ENCODE results near the gene PDIA4. TPM values are rescaled to one million over a fixed set of nuclear protein-coding genes. Genes with fewer than 3 reads are reported as not detected.

PDIA4 gene
- total RNA-seq, 4 donors from 2014 or later, result 33.2 to 58.1 (median 42.8) TPM

DNA sequence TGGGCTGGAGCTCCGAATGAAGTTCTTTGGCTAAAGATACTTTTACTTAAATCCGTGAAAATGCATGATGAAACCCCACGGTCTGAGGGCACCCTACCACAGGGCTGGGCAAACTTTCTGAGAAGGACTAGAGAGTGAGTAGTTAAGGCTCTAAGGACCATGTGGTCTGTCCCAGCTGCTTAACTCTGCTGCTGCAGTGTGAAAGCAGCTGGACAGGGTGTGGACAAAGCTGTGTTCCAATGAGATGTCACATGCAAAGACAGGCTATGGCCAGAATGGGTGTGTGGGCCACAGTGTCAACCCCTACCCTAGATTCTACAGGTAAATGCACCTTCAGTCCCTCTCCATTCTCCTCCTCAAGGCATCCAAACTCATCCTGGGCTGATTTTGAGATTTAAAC, 18.8 kb downstream of the PDIA4 start:
- Histone ChIP-seq H3K9me3 (no peaks in the 10 kb centered on the region), H3K4me1 (peaks cover 0 to 9% (median 7%) of the 10 kb centered on the region in 4 donors), H3K36me3 (peaks cover 36 to 96% (median 89%) of the 10 kb centered on the region in 4 donors), H3K27ac (replicated peaks in 1 of 4) (no peak overlapping the region), H3K27me3 (no peaks in the 10 kb centered on the region), H3K4me3 (no peak overlapping the region)
- no peak for DNase-seq (ENCODE audit: extremely low spot score)
- no peak for TF ChIP-seq CTCF (IDR thresholded peaks at IDR 0.05)
- TF ChIP-seq POLR2A (IDR thresholded peaks at IDR 0.05; ENCODE audit: low read depth), result no peak
- TF ChIP-seq POLR2AphosphoS5 (IDR thresholded peaks at IDR 0.05), result no peak
- TF ChIP-seq EP300 (IDR thresholded peaks at IDR 0.05), result no peak
- 84% methylated on average over 3 of the region's 3 CpGs for WGBS
- intact Hi-C loops (cut with DNase I), result no loop called here

DNA sequence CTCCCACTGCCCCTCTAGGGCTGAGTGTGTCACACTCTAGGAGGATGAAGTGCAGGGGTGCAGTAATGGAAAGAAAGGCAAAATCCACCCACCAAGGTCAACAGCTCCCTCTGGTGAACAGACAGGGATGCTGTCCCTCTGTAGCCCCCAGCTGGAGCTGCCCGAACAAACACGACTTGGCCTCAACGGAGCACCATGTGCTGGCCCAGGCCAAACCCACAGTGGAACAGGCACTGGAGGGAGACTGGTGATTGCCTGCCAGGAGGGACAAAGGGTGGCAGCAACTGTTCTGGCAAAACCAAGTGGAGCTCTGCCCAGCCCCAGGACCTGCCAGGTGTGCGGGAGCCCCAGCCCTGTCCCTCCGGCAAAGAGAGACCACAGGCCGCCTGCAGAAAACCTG, 20.7 kb downstream of the PDIA4 start:
- intact Hi-C loops (cut with DNase I), result loop anchor here (2.0 kb wide), 1 partner anchor 83 kb away; the partner anchor contains the start of gene ZNF786
- peaks cover 0 to 10% (median 8%) of the 10 kb centered on the region in 4 donors for H3K4me1 ChIP-seq
- H3K27me3 ChIP-seq, result no peaks in the 10 kb centered on the region
- no peaks in the 10 kb centered on the region for H3K9me3 ChIP-seq
- peaks cover 34 to 96% (median 88%) of the 10 kb centered on the region in 4 donors for H3K36me3 ChIP-seq
- 100% methylated on average over 3 of the region's 6 CpGs for WGBS
- no peak for DNase-seq (ENCODE audit: extremely low spot score)
- no peak overlapping the region for H3K4me3 ChIP-seq
- no peak overlapping the region for H3K27ac ChIP-seq (replicated peaks in 1 of 4)
- no peak for TF ChIP-seq POLR2A (IDR thresholded peaks at IDR 0.05; ENCODE audit: low read depth)
- TF ChIP-seq POLR2AphosphoS5 (IDR thresholded peaks at IDR 0.05), result no peak
- no peak for TF ChIP-seq CTCF (IDR thresholded peaks at IDR 0.05)
- no peak for TF ChIP-seq EP300 (IDR thresholded peaks at IDR 0.05)

DNA sequence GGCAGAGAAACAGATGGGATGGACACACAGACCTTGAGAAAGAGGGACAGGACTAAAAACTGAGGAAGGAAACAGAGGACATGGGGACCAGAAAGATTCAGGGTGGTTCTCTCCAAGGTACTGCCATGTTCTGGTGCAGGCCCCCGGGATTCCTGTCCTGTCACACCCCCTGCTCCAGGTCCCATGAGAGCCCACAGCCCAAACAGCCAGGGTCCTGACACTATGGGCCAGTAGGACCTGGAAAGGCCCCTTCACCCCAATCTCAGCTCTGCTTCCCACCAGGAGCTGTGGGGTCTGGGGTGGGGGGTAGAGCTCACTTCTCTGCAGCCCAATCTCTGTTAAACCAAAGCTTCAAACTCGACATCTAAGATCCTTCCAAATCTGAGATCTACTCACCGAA, 21.2 kb downstream of the PDIA4 start:
- TF ChIP-seq CTCF (IDR thresholded peaks at IDR 0.05) (no peak), EP300 (IDR thresholded peaks at IDR 0.05) (no peak), POLR2A (IDR thresholded peaks at IDR 0.05; ENCODE audit: low read depth) (no peak), POLR2AphosphoS5 (IDR thresholded peaks at IDR 0.05) (no peak)
- H3K36me3 ChIP-seq, result peaks cover 33 to 96% (median 86%) of the 10 kb centered on the region in 4 donors
- H3K27ac ChIP-seq (replicated peaks in 1 of 4), result no peak overlapping the region
- WGBS, result 95% methylated on average over 3 of the region's 3 CpGs
- no peak overlapping the region for H3K4me3 ChIP-seq
- no peaks in the 10 kb centered on the region for H3K27me3 ChIP-seq
- H3K9me3 ChIP-seq, result no peaks in the 10 kb centered on the region
- intact Hi-C loops (cut with DNase I), result loop anchor here (2.0 kb wide), 1 partner anchor 84 kb away; the partner anchor contains the start of gene ZNF786
- peaks cover 0 to 10% (median 8%) of the 10 kb centered on the region in 4 donors for H3K4me1 ChIP-seq
- no peak for DNase-seq (ENCODE audit: extremely low spot score)

DNA sequence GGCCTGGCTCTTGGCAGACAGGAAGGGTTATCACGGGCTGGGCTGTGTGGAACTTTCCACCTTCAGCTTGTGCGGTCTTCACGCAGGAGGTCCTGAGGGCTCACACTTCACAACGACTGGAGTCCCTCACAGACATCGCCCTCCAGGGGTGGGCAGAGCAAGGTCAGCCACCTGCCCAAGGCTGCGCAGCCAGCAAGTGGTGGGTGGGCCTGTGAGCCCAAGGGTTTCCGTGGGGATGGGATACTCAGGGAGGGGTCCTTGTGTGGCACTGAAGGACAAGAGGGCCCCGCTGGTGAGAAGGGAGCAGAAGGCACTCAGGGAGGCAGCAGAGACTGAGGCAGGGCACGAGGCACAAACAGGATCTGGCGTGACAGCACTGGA, 22.0 kb downstream of the PDIA4 start:
- no peak for DNase-seq (ENCODE audit: extremely low spot score)
- H3K4me3 ChIP-seq, result no peak overlapping the region
- TF ChIP-seq POLR2A (IDR thresholded peaks at IDR 0.05; ENCODE audit: low read depth), result no peak
- no peak for TF ChIP-seq EP300 (IDR thresholded peaks at IDR 0.05)
- no peak for TF ChIP-seq CTCF (IDR thresholded peaks at IDR 0.05)
- no peak for TF ChIP-seq POLR2AphosphoS5 (IDR thresholded peaks at IDR 0.05)
- WGBS, result 94% methylated on average over 7 of the region's 10 CpGs
- peaks cover 0 to 10% (median 8%) of the 10 kb centered on the region in 4 donors for H3K4me1 ChIP-seq
- no peaks in the 10 kb centered on the region for H3K27me3 ChIP-seq
- intact Hi-C loops (cut with DNase I), result loop anchor here (1.0 to 2.0 kb wide), 2 partner anchors 61 to 84 kb away; partner anchors contain the start of gene ZNF786
- H3K36me3 ChIP-seq, result peaks cover 25 to 90% (median 79%) of the 10 kb centered on the region in 4 donors
- H3K9me3 ChIP-seq, result no peaks in the 10 kb centered on the region
- no peak overlapping the region for H3K27ac ChIP-seq (replicated peaks in 1 of 4)
